Left renal pelvis (tissue), 4 donors: ENCODE results near the gene SNAP25. TPM values are rescaled to one million over a fixed set of nuclear protein-coding genes. Genes with fewer than 3 reads are reported as not detected.

ENCODE experiments used
- DNase-seq, 4 donors: peaks; one replicate each; pipeline ENCODE4 v3.0.0-alpha.2; 2013; ENCODE audit warnings: low read depth in 4 of 4, low spot score in 3 of 4
- polyA plus RNA-seq, 4 donors: library from polyadenylated mRNA; unstranded; fragments of 120-200 nt; gene quantifications; one replicate each; pipeline ENCODE4 v1.2.1, GENCODE V29; 2013; ENCODE audit not compliant: insufficient read length in 4 of 4

The SNAP25 gene
- 10 to 100 TPM in 1 of 4 donors, 1 to 10 TPM in 3; 5.9 to 15.1 (median 8.2) TPM for polyA plus RNA-seq

GRCh38 chr20:10218536-10219451, at the start of gene SNAP25:
SNAP25 (plus strand) TSS chr20:10218830; CDS start chr20:10275492, 56,662 bp downstream.
- peak; percentile 72 to 85 (median 79) for DNase-seq

- DNase-seq = no peak
Observed at GRCh38 chr20:10169752-10170151, 48.9 kb upstream of the SNAP25 start.

DNA sequence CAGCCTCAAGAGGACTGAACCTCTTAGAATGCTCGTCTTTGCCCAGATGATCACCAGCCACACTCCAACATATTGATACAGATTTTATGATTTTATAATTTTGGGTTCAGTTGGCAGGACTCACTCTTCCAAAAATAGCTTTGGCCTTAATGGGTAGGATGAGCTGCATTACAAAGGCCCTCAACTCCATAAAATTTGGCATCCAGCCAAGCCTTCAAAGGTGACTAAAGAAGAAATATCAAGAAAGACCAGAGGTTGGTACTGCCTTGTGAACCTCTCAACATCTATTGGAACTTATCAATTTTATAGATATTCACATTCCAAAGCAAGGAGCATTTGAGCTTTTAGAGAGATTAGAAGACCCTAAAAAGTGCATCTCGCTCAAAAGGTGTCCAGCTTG, 48.4 kb upstream of the SNAP25 start:
- DNase-seq = no peak

DNA sequence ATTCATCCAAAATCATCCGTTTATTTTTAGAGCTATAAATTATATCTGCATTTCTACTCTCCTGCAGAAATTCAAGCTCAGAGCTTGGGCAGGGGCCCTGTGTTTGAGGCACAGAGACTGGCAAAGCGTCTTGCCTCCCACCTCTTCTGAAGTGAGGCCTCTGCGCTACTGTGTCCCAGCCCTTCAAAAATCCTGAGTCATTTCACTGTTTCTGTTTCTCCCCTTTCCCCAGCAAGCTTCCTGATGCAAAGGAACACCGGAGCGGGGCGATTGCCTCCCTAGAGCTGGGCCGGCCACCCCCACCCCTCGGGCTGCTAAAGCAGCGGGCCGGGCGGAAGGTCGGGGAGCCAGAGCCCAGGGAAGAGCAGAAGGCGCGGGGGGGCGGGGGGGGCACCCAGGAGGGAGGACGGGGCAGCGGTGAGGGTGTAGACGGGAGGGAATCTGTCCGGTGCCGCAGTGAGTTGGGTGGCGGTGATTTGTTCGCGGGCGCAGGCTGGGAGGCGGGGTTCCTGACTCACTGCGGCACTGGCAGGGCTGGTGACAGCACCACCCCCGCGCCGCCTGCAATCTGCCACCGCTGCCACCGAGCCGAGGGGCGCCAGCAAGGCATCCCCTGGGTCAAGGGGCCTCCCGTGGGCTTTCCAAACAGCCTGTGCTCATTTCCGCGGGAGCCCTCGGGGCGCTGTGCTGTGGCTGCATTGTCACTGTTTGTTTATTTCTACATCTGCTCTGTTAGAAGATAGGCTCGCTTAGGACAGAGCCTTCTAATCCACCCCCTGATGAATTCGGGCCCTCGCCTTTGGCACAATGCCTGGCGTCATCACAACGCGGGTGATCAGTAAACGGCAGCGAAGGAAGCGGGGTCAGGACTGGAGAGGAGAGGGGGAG, 46.5 kb upstream of the SNAP25 start:
- peak in 1 of 4 donors; percentile 14 for DNase-seq

DNA sequence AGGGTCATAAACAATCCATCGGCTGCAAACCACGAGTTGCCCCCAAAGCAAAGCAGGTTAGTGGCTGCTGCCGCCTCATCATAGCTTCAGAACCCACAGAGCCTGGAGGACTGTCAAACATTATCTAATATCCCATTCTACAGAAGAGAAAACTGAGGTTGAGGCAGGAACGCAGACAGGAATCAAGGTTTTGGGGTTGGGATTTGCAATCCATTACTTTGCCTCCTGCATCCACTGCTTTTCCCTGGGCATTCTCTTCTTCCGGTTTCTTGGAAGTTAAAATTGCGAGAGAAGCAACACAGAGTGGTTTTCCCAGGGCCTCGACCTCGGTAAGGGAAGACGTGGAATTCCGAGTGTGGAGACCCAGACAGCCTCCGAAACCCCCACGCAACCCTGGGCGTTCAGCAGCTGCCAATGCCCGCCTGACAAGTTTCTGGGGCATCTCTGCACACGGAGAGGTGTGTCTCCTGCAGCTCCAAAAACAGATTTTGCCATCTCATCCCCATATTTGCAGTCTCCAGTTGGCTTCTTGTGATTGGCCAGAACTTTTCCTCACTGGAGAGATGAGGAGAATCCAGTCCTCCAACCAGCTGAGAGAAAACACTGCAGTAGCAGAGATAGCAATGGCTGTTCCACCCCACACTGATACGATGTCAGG, 45.5 kb upstream of the SNAP25 start:
- no peak for DNase-seq

DNA sequence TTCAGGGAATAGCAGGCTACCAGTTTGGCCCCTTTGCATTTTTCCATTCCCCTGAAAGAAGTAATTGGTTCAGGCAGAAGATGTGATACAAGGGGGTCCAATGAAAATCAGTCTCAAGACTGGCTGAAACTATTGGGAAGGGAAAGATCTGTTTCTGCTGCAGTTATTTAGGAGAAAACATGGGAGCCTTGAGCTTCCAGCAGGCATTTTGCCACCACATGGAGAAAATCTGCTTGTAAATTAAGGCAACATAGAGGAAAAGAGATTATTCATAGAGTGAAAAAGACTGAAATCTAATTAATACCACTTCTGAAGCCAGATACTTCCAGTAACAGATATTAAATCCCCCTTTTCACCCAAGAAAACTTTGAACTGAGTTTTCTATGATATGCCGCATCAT, 44.2 kb upstream of the SNAP25 start:
- no peak for DNase-seq

DNA sequence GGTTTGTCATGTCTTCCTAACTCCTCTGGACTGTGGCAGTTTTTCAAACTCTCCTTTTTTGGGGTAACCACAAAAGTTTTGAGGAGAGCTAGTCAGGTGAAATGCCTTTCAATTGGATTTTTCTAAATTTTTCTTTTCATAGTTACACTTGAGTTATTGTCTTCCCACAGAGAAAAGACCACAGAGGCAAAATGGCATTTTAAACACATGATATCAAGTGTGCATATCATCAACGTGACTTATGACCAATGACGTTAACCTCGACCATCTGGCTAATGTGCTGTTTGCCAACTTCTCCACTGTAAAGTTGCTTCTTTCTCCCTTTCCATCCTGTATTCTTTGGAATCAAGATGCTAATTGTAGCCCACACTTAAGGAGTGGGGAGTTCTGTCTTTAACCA, 41.3 kb upstream of the SNAP25 start:
- no peak for DNase-seq

DNA sequence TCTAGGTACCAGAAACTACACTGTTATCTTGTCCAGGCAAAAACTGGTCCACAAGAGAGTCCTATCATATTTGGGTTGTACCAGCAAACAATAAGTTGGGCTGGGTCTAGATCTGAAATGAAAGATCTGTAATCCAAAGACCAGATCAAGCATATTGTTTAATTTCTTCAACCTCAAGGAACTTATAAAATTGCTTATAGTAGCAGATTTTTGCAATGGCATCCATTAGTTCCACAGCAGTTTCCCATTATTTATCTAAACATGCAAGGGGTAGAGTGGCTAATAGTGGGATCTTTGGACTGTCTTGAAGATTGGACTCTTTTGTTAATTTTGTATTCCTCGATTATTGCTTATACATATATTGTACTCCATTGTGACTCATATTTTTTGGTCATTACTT, 40.5 kb upstream of the SNAP25 start:
- no peak for DNase-seq

GRCh38 chr20:10178727-10179313, 39.8 kb upstream of the SNAP25 start:
- DNase-seq = no peak

GRCh38 chr20:10179574-10180298, 38.9 kb upstream of the SNAP25 start:
- DNase-seq = no peak

DNA sequence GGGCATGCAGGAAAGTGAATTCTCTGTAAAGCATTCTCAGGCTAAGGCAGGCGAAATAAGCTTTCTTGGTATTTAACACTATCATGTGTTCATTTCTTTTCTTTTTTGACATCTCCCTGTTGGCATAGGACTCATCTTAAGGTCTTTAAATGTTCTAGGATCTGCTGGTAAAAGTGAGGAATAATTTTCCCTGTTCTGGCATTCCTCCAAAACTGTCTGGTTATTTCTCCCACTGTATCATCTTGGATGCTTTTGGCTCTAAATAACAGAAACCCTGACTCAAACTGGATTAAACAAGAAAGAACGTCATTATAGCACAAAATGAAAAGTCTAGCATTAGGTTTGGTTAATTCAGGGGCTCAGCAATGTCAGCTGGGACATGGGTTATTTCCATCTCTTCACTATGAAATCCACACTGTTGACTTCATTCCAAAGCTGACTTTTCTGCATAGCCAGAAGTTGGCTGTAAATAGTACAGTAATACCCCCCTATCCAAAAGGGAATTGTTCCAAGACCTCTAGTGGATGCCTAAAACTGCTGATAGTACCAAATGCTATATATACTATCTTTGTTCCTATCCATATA, 37.9 kb upstream of the SNAP25 start:
- DNase-seq = no peak

GRCh38 chr20:10185741-10186558, 32.7 kb upstream of the SNAP25 start:
- no peak for DNase-seq

DNA sequence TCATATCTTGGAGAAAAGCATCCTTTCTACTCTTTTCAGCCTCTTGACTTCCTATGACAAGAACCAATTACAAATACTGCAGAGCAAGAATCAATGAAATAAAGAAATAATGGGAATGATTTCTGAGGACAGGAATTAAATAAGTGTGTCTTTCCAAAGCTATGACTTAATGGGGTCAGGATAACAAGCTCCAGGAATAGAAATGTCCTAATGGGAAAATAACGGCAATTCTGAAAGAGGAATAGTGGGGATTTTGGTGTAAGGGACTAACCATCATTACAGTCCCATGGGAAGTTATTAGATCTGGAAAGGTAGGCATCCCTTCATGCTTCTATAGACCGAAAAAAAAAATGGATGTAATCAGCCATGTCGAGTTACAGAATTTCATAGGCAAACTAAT, 28.2 kb upstream of the SNAP25 start:
- DNase-seq = no peak

DNA sequence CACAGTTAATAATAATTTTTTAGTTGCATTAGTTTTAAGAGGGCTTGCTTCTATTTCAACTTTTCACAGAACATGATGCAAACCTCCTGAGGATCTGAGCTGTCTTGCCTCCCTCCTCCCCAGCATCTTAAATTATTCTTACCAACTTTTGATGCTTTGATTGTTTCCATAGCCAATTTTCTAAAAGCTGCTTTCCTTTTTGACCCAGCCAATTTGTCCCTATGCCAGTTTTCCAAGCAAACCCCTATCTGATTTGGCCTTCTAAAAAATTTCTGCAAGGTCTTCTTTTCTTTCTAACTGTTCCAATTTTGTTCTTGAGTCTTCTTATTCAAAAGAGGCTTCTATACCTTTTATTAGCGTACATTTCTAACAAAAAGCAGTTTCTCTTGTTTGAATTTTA, 26.5 kb upstream of the SNAP25 start:
- DNase-seq = no peak

DNA sequence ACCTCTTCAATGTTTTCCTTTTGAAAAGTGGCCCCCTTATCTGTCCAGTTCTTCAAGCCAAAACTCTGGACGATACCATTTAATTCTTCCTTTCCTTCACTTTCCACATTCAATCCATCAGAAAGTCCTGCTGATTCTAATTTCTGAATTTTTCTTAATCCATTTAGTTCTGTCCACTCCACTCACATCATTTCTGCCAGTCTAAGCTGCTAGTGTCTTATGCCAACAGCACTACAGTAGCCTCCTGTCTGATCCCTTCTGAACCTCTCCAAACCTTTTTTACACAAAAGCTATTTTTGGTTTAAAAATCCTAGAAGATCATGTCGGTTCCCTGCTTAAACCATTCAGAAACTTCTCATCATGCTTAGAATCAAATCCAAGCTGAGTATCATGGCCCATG, 24.5 kb upstream of the SNAP25 start:
- no peak for DNase-seq

DNA sequence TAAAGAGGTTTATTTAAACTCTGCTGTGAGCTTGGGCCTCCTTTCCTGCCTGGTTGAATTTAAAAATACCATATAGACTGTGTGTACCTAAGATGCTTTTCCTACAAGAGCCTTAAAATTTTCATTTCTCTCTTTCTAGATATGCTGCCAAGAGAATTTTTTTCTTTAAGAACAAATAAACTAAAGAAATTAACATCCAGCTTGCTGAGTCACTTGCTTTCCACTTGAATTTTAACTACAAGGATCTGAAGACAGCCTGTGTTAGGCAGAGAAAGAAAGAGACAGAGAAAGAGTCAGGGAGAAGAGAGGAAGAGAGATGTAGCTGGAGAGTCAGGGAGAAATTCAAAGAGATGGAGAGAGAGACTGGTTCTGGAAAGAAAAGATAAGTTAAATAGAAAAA, 18.3 kb upstream of the SNAP25 start:
- no peak for DNase-seq

DNA sequence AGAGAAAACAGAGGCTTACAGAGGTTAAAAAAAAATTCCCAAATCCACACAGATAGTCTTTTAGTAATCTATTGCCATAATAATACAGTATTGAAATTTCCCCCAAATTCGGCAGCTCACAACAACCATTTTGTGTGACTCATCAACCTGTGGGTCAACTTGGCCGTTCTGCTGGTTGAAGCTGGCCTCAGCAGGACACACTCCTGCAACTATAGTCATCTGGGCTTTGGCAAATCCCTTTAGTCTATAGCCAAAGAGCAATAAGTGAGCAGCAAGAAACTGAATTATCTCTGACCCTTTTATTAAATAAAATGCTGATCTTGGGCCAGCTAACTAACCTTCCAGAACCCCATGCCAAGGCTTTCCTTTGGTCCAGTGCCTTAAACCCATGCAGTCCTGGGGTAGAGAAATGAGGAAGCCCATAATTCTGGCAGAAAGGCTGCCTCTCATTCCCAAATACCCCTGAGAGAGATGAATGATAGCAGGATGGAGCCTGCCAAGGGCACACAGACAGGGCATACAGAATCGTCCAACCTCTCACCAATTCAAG, 17.2 kb upstream of the SNAP25 start:
- DNase-seq = no peak

- DNase-seq = no peak
Observed at GRCh38 chr20:10209091-10209490, 9.5 kb upstream of the SNAP25 start.
